ENCODE measurements around the gene OTOS.

Gene OTOS

GRCh38 chr2:240121675-240122074 is 18.8 kb downstream of the OTOS start:
- no peak for DNase-seq (ENCODE audit: low read depth in 3 of 3)

- DNase-seq (ENCODE audit: low read depth in 3 of 3): no peak
Observed at GRCh38 chr2:240121190-240121589, 19.3 kb downstream of the OTOS start.

DNA sequence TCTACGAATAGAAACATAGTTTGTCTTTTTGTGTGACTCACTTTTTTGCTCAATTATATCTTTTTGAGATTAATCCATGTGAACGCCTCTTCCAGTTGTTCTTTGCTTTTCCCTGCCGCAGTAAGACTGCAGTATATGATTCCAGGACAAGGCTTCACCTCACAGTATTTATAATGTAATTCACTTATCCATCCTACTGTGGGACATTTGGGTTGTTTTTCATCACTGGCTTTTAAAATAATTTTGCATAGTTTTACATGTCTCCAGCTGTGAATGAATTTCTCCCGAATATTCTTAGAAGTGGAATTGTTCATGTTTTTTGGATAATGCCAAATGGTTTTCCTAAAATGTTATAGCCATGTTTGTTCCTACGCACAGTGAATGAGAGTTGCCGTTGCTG is 26.2 kb downstream of the OTOS start:
- DNase-seq (ENCODE audit: low read depth in 3 of 3): no peak

DNA sequence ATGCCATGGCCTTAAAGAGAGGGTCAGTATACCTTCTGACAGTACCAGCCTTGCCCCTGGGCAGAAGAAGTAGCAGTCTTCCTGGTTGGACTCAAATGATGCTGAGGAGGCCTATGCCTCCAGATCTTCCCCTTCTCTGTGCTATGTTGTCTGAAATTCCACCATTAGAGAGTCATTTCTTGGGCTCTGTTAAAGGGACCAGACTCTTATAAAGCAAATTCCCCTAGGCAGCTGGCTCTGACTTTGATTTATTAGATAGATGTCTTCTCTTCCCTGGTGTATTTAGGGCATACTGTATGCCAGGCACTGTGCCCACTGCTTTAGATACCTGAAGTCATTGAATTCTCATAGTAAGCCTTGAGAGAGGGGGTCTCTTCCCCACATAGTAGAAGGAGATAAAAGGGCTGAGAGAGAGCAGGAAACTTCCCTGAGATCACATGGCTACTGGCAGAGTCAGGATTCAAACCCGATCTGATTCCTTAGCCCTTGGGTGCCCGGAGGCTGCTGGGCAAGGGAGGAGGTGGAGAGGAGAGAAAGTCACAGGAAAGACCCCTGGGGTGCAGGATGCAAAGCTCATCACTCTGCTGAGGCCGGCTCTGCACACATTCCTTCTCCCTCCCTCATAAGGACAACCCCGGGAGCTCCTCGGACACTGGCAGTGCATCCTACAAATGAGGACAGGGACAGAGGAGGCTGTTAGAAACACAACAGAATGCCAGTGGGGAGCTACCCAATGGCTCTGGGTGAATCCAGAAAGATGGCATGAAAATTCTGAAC is 27.4 kb downstream of the OTOS start:
- DNase-seq (ENCODE audit: low read depth in 3 of 3): no peak

DNA sequence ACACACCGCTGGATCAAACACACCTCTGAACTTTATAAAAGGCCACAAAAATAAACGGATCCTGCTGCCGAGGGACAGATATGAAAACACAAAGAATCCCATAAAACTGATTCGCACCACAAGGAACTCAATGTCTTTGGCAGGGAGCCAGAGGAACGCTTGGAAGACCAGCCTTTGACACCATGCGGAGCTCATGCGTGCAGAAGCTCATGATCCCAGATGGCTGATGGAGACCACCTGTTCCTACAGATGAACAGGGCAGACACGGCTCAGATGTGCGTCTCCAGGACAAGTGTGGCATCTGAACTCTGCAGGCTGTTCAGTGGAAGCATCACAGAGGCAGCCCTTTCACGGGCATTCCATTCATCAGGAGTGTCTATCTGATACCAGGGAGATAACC is 29.2 kb downstream of the OTOS start:
- no peak for DNase-seq (ENCODE audit: low read depth in 3 of 3)

GRCh38 chr2:240109386-240109785 is 31.1 kb downstream of the OTOS start:
- DNase-seq (ENCODE audit: low read depth in 3 of 3): no peak

- no peak for DNase-seq (ENCODE audit: low read depth in 3 of 3)
Observed at GRCh38 chr2:240107477-240107796, 33.0 kb downstream of the OTOS start.

DNA sequence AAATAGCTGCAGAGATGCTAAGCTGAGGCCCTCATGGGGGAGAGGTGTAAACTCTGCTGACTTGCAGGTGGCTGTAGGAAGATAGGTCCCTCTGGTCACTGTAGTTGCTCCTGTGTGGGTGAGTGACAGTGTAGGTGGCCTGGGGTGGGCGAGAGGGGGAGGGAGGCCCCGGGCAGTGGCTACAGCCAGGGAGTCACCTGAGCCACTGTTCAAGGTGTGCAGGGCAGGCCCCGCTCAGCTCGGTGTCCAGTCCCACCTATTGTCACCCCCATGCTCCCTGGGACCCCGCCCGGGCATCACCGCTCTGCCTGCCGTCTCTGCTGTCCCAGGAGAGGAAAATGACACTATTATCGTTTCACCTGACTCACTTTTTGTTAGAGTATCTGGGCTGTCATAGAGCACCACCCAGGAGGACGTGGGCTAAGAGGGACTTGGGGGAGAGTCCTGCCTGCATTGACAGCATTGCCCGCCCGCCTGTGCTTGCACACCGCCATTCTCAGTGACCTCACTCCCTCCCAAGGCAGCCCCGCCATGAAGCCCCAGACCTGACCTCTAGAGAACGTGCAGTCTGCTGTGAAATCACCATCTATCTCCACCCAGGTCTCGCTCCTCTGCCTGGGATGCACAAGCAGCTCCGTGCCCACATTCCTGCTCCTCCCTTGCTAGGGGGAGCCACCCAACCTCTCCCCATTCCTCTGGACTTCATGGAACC is 33.5 kb downstream of the OTOS start:
- no peak for DNase-seq (ENCODE audit: low read depth in 3 of 3)

DNA sequence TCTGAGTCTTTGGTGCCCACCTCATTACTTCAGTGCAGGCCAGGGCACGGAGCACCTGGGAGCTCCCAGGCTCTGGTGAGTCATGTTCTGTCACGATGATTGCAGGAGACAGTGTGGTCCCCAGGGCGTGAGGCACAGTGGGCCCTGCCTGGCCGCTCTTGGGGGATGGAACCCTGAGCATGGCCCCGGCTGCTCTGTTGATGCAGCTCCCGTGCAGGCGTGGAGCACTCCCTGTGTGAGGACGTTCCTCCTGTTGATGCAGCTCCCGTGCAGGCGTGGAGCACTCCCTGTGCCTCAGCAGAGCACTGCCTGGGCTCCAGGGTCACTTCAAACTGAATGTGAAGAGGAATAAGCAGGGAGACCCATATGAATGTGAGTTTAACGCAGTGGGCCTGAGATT is 34.5 kb downstream of the OTOS start:
- DNase-seq (ENCODE audit: low read depth in 3 of 3): no peak

DNA sequence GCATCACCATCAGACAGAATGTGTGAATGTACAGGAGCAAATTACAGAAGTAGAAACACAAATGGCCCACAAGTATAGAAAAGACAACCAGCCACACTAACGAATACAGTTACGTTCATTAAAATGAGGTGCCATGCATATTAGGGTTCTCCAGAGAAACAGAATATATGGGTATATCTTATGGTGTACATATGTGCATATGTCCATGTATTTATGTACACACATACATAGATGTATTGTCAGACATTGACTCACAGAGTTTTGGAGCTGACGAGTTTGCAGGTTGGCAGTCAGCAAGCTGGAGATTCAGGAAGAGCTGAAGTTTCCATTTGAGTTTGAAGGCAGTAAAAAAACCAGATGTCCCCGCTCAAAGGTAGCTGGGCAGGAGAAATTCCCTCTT is 37.3 kb downstream of the OTOS start:
- DNase-seq (ENCODE audit: low read depth in 3 of 3): no peak

DNA sequence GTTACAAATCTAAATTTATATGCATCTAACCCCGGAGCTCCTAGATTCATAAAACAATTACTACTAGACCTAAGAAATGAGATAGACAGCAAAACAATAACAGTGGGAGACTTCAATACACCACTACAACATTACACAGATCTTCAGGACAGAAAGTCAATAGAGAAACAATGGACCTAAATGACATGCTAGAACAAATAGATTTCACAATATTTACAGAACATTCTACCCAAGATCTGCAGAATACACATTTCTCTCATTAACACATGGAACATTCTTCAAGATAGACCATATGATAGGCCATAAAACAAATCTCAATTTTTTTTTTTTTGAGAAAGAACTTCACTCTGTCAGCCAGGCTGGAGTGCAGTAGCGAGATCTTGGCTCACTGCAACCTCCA is 42.1 kb downstream of the OTOS start:
- DNase-seq (ENCODE audit: low read depth in 3 of 3): no peak

- no peak for DNase-seq (ENCODE audit: low read depth in 3 of 3)
Observed at GRCh38 chr2:240095556-240096523, 44.6 kb downstream of the OTOS start.

DNA sequence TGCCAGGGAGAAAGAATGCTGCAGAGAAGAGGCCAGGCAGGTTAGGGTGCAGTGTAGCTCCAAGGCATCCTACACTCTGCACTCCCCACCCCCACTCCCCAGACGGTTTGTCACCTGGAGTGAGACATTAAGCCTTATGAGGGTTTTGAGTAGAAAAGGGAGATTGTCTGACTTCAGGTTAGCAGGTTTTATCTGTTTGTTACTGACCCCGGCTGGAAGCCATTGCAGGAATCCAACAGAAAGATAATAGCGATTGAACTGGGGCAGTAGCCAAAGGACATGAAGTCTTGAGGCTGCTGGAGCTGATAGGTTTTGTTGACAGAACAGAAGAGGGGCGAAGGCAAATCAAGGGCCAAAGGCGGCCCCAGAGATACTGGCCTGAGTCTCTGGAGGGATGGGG is 51.2 kb downstream of the OTOS start:
- no peak for DNase-seq (ENCODE audit: low read depth in 3 of 3)

All from stimulated activated CD4-positive, alpha-beta T cell treated with anti-CD3 and anti-CD28 coated beads, TNF-alpha, amount 100 ng/mL, for 4 hours (primary cell).